ENCODE measurements around the gene AIFM2.
"Not testable (repeated sequence)": the region's sequence is repeated elsewhere in the genome, so short reads cannot be mapped to it uniquely, and the experiment has no call there.

AIFM2 gene

DNA sequence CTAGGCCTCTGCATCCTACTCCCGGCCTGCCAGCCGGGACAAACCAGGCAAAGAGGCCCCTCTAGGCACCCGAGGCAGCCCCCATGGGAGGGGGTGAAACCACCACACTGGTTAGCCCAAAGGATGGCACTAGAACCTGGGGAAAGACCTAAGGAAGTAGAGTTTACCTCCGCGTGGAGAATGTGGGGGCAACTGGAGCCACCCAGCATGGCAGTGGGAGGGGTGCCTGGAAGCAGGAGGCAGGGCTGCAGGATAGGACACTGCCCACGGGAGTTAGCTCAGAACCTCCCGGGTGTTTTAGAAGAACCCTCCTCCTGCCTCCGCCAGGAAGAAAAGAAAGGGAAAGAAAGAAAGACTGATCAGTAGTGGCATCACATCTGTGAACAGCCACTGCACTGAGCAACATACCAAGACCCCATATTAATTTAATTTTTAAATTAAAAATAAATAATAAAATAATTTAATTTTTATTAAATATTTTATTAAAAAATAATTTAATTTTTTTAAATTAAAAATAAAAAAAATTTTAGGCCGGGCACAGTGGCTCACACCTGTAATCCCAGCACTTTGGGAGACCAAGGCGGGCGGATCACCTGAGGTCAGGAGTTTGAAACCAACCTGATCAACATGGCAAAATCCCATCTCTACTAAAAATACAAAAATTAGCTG is 11.2 kb downstream of the AIFM2 start:
- DNase-seq: no peak

DNA sequence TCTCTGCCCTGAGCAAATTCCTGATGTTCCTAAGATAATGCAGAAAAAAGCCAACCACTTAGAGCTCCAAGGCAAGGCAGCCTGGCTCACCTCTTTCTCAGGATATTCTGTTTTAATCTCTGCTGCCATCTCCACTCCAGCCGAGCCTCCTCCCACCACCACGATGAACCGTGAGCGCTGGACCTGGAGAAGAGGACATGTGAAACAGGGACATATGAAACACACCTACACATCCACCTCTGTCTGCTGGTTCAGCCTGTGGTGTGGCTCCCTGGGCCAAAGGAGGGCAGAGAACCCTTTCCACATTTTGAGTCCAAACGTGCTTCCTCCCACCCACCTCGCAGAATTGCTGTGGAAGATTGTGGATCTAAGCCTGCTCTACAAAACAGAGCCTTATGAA is 12.2 kb downstream of the AIFM2 start:
- DNase-seq: no peak

DNA sequence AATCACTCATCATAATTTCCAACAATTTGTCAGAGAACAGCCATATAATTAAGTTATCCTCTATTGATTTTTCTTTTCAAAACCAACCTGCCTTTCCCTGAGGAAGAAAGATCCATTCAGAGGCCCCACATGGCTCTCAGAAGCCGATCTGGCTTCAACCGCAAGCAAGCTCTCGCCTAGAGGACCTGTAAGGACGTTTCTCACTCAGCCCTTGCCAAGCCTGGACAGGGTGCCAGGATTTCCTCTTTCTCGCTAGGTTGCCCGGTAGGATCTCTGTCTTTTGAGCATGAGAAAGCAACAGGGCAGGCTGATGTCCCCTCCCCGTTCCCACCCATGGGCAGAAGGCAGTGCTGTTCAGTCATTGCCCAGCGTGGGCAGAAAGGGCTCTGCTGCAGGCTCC is 13.0 kb downstream of the AIFM2 start:
- no peak for DNase-seq

DNA sequence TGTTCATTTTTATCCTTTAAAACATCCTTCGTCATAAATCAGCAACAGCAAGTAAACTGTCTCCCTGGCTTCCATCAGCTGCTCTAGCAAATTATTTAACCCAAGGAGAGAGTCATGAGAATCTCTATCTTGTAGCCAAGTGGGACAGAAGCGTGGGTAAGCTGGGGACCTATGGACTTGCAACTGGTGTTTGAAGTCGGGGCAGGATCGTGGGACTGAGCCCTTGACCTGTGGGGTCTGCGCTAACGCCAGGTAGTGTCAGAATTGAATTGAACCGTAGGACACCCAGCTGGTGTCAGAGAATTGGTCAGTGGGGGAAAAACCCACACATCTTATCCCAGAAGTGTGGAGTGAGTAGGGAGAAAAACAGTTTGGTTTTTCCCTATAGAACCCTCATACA is 13.4 kb downstream of the AIFM2 start:
- no peak for DNase-seq

DNA sequence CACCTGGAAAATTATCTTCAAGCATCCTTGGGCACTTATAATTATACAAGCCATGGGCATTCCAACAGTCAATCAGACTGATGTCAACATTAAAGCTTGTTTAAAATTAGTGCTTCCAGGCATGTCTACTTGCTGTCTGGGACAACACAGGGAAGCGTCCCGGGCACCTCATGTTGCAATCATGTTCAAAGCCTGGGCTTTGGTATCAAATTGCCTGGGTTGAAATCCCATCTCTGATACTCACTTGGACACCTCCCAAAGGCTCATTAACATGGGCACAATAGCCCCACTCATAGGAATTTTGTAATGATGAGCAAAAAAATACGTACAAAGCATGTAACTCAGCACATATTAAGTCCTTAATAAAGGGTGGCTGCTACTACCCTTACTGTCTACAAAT is 14.4 kb downstream of the AIFM2 start:
- no peak for DNase-seq

DNA sequence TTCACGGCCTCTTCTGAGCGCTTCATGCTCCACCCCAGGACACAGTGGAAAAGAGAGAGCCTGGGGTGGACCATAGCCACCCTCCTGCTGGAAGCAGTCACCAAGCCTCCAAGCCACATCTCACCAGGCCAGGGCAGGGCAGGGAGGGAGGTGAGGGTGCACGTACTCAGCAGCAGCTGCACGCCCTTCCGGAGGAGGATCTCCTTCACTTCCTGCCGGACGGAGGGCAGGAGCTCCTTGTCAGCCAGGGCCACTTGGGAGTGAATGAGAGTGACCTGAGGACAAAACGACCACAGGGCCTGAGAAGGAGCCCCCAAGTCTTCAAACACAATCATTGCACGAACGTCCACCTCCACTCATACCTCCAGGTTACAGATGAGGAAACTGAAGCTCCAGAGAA is 15.0 kb downstream of the AIFM2 start:
- DNase-seq: no peak

DNA sequence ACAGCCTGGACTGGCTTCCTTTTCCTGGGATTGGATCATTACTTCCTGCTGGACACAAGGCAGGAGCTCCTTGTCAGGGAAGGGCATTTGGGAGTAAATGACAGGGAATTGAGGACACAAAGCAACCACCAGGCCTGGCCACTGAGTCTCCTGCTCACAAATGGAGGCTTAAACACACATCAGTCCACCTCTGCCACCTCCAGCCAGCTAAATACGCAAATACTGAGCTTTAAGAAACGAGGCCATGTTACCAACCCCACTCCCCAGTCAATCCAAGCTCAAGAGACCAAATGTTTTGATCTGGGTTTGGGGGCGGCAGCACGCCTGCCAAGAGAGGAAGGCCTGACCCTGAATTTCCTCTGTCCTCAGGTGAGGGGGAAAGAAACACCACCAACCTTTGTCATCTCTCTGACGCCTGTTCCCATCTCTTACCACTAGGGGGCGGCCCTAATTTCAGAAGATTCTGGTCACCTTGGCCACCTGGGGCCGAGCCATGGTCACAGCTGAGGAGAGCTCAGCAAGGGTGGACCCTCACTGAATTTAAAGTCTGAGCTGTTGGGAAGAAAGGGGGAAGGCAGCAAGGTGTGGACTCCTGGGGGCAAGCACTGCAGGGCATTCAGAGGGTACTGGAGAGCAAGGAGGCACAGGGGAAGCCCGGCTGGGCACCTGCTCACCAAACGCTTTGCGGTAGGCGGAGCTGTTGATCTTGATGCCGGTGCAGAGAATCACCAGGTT is 16.5 kb downstream of the AIFM2 start:
- DNase-seq: no peak

DNA sequence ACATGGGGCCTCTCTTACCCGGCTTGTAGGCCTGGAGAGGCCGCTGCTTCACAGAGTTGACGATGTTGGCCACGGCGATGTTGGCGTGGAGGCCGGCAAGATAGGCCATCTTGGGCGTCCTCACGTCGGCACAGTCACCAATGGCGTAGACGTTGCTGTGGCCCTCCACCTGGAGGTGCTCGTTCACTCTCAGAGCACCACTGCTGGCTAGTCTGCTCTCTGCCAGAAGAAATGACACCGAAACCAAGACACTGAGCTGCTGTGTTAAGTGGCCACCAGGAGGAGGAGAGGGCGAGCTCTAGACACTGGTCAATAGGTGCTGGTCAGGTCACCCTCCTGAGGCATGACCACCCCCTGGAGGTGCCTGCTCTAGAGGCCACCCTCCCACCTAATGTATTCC is 17.7 kb downstream of the AIFM2 start:
- no peak for DNase-seq

DNA sequence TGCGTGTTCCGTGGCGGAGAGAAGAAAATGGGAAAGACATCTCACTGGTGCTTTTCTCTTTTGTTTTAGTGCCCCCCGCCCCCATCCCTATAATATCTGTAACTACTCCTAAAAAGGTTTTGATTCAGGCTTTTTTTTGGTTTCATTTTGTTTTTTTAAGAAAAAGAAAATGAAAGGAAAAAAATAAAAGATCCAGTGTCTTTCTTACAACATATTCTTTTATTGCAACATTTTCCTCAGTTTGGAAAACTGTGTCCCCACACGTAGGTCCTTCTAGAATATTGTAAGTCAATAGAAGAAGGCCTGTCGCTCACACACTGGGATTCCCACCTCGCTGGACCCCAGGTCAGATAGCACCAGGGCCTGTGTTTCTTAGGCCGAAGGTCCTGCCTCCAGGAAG is 20.6 kb downstream of the AIFM2 start:
- DNase-seq: no peak

DNA sequence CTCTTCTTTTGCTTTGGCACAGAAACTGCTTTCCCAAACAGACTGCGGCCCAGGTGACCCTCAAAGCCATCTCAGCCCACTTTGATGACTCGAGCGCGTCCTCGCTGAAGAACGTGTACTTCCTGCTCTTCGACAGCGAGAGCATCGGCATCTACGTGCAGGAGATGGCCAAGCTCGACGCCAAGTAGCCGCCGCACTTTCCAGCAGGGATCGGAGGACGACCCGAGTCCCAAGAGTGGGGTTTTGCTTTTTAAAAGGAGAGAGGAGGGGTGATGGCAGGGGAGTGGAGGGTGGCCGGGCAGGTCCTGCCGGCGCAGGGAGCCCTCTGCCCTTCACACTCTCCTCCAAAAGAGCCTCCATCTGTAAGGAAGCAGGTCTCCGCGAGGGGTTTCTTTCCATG is 21.1 kb downstream of the AIFM2 start:
- DNase-seq: no peak

DNA sequence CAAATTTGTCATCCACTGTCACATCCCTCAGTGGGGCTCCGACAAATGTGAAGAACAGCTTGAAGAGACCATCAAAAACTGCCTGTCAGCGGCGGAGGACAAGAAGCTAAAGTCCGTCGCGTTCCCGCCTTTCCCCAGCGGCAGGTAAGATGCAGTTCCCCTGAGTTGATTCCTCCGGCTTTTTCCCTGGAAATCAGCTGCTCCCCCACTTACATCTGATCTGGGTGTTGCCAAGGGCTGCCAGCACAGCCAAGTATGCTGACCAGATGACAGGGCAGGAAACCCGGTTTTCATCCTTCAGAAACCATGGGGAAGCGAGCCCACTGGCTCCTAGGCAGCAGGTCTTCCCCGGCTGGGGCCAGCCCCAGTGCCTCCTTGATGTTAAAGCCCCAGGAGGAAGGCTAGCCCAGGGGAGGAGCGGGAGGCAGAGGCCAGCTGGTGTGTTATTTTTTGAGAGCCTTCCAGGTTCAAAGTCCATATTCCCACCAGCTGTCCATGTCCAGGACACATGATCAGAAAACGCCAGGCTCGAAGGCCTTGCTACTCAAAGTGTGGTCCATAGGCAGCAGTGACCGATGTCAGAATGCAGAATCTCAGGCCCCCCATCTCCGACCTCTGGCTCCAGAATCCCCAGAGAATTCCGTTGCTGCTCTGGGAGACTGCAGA is 23.4 kb downstream of the AIFM2 start:
- no peak for DNase-seq

DNA sequence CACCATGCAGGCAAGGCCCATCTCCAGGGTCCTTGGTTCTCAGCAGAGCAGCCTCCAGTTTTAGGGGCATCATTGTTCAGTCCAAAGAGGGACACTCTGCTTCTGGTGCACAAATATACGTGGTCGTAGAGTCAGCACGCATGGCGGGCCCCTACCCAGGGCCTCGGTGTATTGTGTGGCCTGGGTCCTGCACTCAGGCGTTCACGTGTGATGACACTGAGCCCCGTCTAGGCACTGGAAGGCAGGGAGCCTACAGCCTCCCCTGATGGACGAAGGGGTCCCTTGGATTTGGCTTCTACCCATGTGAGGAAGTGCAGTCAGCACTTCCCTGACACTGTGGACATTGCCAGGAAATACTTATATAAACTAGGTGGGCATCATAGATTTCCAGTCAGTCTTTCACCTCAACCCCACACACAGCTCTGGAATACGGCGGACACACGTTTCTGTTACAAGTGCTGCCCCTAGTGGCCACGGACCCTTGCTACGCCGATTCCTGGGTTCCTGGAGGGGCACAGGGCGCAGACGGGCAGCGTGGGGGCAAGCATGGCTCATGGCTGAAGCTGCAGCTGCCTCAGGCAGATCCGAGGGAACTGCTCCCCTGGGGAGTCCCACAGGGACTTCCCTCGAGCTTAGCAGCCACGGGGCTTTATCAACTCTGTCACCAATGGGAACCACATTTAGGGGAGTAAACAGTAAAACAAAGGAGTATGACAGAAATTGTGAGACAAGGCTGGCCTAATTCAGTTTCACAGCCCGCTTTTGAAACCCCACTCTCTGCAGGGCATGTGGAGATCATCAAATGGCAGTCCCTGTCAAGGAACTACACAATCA is 25.4 kb downstream of the AIFM2 start:
- no peak for DNase-seq

DNA sequence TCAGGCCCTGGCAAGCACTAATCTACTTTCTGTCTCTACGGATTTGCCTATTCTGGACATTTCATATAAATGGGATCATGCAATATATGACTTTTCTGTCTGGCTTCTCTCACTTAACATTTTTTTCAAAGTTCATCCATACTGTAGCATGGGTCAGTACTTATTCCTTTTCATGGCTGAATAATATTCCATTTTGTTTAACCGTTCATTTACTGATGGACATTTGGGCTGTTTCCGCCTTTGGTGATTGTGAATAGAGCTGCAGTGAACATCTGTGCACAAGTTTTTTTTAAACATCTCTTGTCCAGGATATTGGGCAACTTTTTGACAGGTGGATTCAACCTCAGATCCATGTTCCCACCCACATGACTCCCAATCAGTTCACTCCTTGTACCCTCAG is 31.0 kb downstream of the AIFM2 start:
- DNase-seq: no peak

DNA sequence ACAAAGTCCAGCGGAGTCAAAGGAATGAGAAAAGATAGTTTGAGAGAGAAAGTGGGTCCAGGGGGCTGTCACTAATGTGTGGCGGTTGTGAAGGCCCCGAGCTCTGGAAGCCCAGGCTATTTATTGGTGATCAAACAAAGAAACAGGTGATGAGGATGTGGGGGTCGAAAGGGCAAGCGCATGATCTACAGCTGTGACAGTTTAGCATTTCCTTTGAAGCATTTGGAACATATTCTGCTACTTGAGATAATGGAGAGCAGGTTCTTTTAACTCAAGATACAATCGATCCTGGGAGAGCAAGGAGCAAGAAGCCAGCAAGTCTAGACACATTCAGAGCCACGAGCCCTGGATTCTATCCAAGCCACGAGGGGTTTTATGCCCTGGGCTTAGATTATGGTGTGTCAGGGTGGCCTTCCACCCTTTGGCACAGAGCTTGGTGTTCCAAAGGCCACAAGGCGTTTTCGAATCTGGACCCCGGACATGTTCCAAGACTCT is 31.5 kb downstream of the AIFM2 start:
- DNase-seq: not testable (repeated sequence)

DNA sequence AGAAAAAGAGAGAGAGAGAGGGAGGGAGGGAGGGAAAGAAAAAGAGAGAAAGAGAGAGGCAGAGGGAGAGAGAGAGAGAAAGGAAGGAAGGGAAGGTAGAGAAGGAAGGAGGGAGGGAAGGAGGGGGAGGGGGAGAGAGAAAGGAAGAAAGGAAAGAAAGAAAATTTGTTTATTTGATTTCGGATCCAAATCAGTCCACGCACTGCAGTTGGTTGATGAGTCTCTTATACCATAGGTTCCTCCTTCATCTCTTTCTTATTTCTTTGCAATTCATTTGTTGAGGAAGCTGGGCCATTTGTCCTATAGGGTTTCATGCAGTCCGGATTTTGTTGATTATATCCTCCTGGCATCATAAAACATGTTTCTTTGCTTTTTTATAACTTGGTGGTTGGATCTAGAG is 34.4 kb downstream of the AIFM2 start:
- DNase-seq: no peak

DNA sequence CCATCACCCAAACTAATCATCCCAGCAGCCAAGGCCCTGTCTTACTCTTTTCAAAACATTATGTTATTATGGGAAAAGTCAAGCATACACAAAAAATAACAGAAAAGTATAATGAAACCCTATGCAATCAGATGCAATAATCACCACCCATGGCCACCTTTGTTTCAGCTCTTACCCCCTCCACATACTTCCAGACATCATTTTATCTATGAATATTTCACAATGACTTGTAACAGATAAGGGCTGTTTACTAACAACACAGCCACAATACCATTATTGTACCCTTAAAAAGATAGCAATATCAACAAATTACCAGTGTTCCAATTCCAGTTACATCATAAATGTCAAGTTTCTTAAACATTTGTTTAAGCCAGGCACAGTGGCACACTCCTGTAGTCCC is 35.2 kb downstream of the AIFM2 start:
- DNase-seq: no peak

DNA sequence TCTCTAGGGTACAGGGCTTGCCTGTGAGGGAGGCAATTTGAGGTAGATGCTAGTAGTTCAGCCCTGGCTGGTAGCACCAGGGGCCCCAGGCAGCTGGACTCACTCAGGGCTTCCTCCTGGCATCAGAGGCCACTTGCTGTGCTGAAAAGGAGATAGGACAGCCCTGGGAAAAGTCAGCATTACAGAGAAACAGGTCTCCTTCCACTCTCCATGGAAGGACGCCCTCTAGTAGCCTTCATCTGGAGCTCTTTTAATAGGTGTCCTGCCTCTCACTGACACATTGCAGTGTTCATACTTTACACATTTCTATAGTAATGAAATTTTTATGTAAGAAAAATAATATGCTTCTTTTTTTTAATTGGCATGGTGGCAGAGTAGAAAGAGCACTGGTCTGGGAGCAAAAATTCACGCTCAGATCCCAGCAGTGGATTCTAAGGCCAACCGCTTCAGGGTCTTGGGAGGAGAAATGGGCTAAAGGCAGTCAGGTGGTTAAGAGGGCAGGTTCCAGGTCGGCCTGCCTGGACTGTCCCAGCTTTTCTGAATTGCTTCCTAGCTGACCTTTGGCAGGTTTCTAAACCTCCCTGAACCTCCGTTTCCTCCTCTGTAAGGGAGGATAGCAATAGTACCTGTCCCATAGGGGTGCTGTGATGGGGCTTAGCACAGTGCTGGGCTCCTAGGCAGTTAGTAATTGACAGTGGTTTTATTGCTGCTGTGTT is 35.8 kb downstream of the AIFM2 start:
- DNase-seq: no peak

DNA sequence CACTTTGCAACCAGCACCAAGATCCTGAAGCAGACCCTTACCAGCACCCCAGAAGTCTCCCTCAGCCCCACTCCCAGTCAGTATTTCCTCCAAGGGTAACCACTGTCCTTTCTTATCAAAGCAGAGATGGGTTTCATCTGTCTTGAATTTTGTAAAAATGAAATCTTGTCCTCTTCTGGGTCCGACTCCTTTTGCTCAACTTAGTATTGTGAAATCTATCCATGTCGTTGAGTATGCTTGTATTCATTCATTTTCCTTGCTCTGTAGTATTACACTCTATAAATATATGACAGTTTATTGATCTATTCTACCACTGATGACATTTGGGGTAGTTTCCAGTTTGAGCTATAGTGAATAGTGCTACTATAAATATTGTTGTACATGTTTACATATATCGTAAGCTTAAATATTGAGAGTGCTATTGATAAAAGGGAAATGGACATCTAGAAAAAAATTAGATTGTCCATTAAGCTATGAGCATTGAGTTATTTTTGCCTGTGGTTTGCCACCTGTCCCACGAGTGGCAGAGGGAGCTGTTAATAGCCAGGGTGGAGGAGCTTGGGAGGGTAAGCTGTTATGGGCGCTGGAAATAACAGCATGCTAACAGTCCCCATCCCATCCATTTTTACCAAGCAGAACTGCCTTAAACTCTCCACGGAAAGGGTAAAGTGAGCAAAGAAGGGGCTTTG is 36.5 kb downstream of the AIFM2 start:
- DNase-seq: no peak

DNA sequence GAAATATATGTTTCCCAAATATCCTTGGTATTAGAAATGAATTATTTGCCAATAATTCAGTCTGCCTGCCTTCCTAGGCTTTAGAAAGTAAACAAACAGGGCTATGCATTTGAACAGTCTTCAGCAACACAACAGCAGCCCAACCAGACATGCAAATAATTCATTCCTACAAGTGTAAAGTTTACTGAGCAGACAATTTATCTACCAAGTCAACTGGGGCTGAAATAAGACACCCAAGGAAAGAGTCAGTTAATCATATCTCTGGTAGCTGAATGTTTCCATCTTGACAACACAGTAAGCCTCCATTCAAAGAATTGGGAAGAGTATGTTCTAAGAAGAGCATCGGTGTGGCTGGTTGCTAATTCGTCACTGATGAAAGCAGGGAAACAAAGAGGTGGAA is 38.4 kb downstream of the AIFM2 start:
- DNase-seq: no peak

DNA sequence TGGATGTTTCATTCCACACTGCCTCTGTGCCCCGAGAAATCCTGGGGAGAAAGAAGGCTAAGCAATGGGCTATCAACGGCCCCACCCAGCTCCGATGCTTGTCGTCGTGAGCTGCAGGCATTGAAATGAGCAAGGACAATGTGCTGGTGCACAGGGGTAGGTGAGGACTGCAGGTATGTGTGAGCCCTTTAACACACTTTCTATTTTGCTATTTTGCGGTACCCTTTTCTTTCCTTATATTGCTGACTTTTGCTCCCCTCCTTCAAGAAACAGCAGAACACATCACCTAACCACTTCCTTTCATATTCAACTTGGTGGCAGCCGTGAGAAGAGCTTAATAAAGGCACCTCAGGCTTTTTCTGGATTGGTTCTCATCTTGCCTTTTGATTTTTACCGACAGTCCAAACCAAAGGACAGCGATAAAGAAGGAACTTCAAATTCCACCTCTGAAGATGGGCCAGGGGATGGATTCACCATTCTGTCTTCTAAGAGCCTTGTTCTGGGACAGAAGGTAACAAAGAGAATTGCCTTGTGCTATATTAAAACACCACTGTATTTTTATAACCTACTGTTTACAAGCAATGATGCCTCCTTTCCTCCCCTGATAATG is 39.2 kb downstream of the AIFM2 start:
- DNase-seq: no peak

DNA sequence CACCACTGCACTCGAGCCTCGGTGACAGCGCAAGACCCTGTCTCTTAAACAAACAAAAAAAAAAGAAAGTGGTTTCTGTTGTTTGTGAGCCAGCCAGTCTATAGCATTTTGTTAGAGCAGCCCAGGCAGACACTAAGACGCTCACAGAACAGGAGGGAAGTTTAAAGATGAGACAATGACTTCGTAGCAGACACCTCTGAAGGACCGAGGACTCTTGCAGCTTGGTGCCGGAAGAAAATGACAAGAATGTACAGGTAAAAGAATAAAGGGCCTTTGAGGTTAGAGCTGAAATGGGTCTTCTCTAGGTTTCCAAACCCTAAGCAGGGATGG is 40.3 kb downstream of the AIFM2 start:
- no peak for DNase-seq

DNA sequence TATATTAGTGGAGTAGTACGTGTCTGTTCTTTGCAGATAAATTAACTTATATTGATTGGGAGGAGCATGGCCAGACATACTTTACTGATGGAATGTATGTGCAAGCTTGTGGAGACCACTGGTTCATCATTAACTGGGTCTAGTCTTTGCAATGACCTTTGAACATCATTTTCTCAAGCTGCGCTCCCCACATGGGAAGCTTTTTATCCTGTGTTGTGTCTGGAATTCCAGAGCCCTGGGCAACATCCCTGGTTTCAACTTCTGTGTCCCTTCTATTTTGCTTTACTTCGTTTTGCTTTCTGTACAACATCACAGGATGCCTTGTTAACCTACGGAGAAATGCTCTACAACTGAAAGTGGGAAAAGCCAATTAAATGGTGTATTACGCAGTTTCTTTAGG is 41.7 kb downstream of the AIFM2 start:
- DNase-seq: no peak
